ENCODE results near the gene GPC6.
"Not testable (repeated sequence)": the region's sequence is repeated elsewhere in the genome, so short reads cannot be mapped to it uniquely, and the experiment has no call there.

The GPC6 gene

DNA sequence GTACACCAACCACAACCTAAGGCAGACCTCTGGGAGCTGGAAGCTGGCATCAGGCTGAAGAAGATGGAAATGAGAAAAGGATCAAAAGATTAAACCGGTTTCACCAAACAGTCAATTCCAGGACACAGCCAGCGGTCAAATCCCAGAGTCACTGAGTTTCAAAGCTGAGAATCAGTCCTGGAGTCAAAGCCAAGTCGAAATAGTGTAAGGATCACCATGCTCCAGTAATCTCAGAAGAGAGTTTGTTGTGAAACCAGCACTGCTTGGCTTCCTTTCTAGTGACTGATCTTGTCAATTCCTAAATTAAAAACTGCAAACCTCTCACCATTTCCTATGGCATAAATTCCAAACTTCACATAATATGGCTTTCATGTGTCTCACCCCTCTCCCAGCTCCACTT, 198.8 kb downstream of the GPC6 start:
- DNase-seq (ENCODE audit: low read depth), result no peak

GRCh38 chr13:93430381-93430780, 203.8 kb downstream of the GPC6 start:
- DNase-seq (ENCODE audit: low read depth), result no peak

- DNase-seq (ENCODE audit: low read depth), result no peak
Measured at GRCh38 chr13:93435651-93436050, 209.0 kb downstream of the GPC6 start.

DNA sequence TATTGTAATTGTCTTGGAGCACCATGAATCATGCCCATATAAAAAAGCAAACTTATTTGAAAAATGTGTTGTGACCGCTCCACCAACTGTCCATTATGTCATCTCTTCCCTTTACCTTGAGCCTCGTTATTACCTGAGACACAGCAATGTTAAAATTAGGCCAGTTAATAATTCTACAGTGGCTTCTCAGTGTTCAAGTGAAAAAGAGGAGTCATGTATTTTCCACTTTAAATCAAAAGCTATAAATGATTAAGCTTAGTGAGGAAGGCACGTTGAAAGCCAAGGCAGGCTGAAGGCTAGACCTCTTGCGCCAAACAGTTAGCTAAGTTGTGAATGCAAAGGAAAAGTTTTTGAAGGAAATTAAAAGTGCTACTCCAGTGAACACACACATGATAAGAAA, 210.5 kb downstream of the GPC6 start:
- DNase-seq (ENCODE audit: low read depth), result no peak

DNA sequence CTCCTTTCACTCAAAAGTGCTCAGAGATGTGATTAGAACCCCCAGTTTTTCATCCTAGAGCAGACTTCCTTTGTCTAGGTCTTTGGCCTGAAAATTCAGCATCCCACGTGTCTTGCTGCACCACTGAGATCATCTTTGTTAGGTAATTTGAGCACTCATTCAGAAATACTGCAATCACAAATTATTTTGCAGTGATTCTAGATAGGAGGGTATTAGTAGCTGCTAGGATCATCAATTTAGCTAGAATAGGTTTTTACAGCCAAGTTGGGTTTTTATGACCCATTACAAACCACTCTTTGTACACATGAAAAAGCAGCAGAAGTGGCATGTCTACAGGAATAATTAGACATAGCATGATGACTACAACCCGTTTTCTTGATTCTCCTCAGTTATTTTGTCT, 219.6 kb downstream of the GPC6 start:
- no peak for DNase-seq (ENCODE audit: low read depth)

GRCh38 chr13:93450191-93450621, 223.6 kb downstream of the GPC6 start:
- DNase-seq (ENCODE audit: low read depth), result peak; percentile 31

DNA sequence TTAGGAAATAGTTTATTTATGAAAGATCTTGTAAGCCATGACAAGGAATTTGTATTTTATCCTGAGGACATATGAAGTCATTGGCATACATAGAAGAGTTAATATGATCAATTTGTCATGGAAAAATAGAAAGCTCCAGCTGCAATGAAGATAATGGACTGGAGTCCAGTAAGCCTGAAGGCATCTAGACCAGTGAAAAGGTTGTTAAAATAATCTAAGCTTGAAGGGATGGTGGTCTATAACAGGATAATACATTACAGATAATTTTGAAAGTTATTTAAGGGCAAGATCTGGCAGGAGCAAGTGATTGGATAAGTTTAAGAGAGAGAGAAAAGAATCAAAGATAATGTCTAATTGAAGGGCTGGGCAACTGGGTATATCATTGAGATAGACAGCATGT, 224.2 kb downstream of the GPC6 start:
- no peak for DNase-seq (ENCODE audit: low read depth)

DNA sequence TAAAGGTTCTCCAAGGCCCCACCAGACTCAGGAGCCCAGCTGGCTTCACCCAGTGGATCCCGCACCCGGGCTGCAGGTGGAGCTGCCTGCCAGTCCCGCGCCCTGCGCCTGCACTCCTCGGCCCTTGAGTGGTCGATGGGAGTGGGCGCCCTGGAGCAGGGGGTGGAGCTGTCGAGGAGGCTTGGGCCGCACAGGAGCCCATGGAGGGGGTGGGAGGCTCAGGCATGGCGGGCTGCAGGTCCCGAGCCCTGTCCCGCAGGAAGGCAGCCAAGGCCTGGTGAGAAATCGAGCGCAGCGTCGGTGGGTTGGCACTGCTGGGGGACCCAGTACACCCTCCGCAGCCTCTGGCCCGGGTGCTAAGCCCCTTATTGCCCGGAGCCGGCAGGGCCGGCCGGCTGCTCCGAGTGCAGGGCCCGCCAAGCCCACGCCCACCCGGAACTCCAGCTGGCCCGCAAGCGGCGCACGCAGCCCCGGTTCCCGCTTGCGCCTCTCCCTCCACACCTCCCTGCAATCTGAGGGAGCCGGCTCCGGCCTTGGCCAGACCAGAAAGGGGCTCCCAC, 228.1 kb downstream of the GPC6 start:
- DNase-seq (ENCODE audit: low read depth), result not testable (repeated sequence)

- no peak for DNase-seq (ENCODE audit: low read depth)
Measured at GRCh38 chr13:93455861-93456260, 229.3 kb downstream of the GPC6 start.

- DNase-seq (ENCODE audit: low read depth), result no peak
Measured at GRCh38 chr13:93460005-93460404, 233.4 kb downstream of the GPC6 start.

DNA sequence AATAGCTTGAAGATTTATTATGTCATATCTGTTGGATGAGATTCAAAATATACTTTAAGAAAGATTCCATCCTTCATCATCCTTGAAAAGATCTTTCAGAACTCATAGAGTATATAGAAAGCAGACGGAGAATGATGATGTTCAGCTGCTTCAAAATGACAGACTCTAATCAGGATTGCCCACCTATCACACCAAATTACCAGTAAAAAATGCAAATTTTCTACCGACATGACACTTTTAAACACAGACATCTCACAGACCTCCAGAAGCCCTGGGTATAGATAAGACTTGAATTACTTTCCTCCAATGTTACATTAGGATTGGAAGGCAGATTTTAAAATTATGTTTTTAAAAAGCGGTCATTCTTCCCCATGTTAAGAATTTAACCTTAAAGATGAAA, 235.5 kb downstream of the GPC6 start:
- no peak for DNase-seq (ENCODE audit: low read depth)

GRCh38 chr13:93466502-93467036, 240.0 kb downstream of the GPC6 start:
- DNase-seq (ENCODE audit: low read depth), result no peak

DNA sequence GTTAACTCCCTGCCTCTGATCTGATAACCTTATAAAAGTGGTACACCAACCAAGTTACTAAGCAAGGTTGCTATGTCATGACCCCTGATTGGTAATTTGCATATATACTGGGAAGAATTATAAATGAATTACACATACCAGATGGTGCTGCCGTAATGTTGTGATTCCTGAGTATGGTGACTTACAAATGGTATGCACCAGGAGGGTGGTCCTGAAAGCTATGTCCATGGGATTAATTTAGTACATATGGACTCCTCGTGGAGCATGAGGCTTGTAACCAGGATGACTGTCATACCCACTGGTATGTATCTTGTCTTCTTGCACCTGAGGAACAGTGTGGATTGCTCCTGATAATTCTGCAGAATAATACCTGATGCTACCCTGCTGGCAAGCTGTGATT, 240.6 kb downstream of the GPC6 start:
- DNase-seq (ENCODE audit: low read depth), result no peak

DNA sequence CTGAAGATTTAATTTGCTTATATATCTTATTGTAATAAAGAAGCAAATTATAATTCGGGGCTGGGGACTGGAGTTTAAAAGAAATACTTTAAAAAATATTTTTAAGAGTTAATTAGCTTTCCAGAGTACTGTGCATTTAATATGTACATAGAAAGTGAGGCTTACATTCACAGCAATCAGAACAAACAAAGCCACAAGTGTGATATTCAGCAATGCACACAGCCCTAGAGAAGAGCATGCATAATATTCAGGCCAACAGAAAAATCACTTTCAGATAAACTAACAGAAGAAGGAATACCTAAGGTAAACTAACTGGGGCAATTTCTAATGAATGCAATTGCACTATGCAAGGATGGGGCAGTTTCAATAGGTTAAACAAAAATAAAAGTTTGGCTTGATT, 241.8 kb downstream of the GPC6 start:
- no peak for DNase-seq (ENCODE audit: low read depth)

- no peak for DNase-seq (ENCODE audit: low read depth)
Measured at GRCh38 chr13:93472296-93472695, 245.7 kb downstream of the GPC6 start.

DNA sequence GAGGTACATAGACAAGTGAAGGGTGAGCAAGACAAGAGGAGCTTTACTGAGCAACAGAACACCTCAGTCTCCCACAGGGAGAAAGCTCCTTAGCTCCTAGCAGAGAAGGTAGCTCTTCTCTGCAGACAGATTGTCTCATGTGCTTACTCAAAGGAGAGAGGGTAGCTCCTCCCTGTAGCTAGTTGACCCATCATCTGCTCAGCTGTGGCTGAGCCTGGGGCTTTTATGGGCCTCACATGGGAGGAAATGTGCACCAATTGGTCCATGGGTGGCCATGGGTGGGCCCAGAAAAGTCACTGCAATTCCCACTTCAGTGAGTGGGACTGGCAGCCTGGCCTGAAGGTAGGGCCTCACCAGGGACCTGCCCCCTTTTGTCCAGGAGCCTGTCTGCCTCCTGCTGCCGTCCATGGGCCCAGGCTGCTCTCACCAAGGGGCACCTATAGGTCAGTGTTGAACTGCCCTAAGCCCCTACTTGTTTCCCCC, 246.2 kb downstream of the GPC6 start:
- no peak for DNase-seq (ENCODE audit: low read depth)

GRCh38 chr13:93473441-93474270, 247.0 kb downstream of the GPC6 start:
- DNase-seq (ENCODE audit: low read depth), result no peak

DNA sequence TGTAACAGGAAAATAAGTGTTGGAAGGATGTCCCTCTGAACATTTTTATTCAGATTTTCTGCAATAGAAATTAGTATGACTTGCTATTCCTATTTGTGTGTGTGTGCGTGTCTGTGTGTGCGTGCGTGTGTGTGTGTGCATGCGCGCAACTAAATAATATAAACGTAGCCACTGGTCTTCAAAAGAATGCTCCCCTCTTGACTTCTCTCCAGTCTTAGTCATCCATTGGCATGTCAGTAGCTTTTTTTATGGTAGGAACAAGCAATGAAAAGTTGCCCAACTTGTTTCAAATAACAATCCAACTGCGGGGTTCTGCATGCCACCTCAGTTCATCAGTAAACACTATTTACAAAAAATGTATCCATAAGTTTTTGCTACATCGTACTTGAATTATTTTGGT, 249.6 kb downstream of the GPC6 start:
- peak; percentile 71 for DNase-seq (ENCODE audit: low read depth)

- peak; percentile 42 for DNase-seq (ENCODE audit: low read depth)
Measured at GRCh38 chr13:93477238-93477637, 250.6 kb downstream of the GPC6 start.

- DNase-seq (ENCODE audit: low read depth), result no peak
Measured at GRCh38 chr13:93480553-93481106, 254.0 kb downstream of the GPC6 start.

GRCh38 chr13:93496117-93496516, 269.5 kb downstream of the GPC6 start:
- not testable (repeated sequence) for DNase-seq (ENCODE audit: low read depth)

DNA sequence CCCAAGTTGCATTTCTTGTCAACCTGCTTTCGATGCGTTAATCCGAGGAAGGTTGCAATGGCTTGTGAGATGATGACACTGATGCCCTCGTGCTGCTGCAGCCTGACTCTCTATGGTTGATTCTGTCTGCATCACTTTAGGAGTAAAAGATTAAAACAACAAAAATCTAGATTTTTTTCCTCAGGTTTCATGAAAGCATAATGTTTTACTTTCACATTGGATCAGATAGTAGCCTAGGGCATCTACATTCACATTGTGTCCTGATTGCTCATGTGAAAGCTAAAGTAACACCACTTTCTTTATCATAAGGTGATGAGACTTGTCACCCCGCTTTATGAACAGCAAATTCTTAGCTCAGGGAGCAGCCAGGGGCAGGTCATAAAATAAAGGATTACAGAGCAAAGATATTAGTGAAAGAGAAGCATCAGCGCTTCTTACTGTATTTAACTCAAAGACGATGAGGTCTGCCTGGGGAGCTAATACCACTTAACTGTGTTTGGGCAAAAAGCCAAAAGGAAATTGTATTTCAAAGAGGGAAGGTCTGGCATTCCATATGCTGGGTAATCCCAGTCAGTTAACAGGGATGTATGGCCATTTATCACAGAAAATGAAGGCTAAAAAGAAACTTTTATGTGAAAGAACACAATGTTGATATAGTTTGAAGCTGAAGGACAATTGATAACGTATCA, 270.5 kb downstream of the GPC6 start:
- no peak for DNase-seq (ENCODE audit: low read depth)
